ENCODE measurements around the gene PKD1.

GRCh38 chr16:2165861-2166260, 30.2 kb upstream of the PKD1 start:
- TF ChIP-seq CTCF (IDR thresholded peaks at IDR 0.05; ENCODE audit: low read depth, low read length) (no peak), POLR2A (IDR thresholded peaks at IDR 0.05; ENCODE audit: extremely low read depth, insufficient read length) (no peak), MYC (IDR thresholded peaks at IDR 0.05; ENCODE audit: low read depth, low read length) (no peak)

Data from NB4 (cell line).